ENCODE measurements around the gene TMED6.

Gene TMED6

GRCh38 chr16:69348222-69348621, 3.4 kb downstream of the TMED6 start:
- in situ Hi-C loops (cut with MboI; ENCODE audit: low sequenced_read_pairs, unreplicated experiment), result no loop called here
- TF ChIP-seq, protein P1, sequence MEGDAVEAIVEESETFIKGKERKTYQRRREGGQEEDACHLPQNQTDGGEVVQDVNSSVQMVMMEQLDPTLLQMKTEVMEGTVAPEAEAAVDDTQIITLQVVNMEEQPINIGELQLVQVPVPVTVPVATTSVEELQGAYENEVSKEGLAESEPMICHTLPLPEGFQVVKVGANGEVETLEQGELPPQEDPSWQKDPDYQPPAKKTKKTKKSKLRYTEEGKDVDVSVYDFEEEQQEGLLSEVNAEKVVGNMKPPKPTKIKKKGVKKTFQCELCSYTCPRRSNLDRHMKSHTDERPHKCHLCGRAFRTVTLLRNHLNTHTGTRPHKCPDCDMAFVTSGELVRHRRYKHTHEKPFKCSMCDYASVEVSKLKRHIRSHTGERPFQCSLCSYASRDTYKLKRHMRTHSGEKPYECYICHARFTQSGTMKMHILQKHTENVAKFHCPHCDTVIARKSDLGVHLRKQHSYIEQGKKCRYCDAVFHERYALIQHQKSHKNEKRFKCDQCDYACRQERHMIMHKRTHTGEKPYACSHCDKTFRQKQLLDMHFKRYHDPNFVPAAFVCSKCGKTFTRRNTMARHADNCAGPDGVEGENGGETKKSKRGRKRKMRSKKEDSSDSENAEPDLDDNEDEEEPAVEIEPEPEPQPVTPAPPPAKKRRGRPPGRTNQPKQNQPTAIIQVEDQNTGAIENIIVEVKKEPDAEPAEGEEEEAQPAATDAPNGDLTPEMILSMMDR (IDR thresholded peaks at IDR 0.05; ENCODE audit: borderline replicate concordance, control extremely low read depth, extremely low read depth, insufficient read depth, missing control alignments), result no peak
- no peak for DNase-seq (ENCODE audit: low spot score)

- TF ChIP-seq, protein P1 (IDR thresholded peaks at IDR 0.05; ENCODE audit: borderline replicate concordance, control extremely low read depth, extremely low read depth, insufficient read depth, missing control alignments), result no peak
- in situ Hi-C loops (cut with MboI; ENCODE audit: low sequenced_read_pairs, unreplicated experiment), result no loop called here
- DNase-seq (ENCODE audit: low spot score), result no peak
These were observed 4.9 kb downstream of the TMED6 start for GRCh38 chr16:69346683-69347082.

DNA sequence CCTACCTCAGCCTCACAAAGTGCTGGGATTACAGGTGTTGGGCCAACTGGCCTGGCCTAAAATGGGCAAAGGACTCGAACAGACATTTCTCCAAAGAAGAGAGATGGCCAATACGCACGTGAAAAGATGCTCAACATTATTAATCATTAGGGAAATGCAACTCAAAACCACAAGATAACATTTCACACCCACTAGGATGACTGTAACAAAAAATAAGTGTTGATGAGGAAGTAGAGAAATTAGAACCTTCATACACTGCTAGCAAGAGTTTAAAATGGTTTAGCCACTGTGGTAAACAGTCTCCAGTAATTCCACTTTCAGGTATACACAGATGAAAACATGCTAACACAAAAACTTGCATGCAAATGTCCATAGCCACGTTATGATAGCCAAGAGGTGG, 5.7 kb downstream of the TMED6 start:
- no peak for DNase-seq (ENCODE audit: low spot score)
- in situ Hi-C loops (cut with MboI; ENCODE audit: low sequenced_read_pairs, unreplicated experiment), result no loop called here
- TF ChIP-seq, protein P1 (IDR thresholded peaks at IDR 0.05; ENCODE audit: borderline replicate concordance, control extremely low read depth, extremely low read depth, insufficient read depth, missing control alignments), result no peak

GRCh38 chr16:69344171-69344570, 7.4 kb downstream of the TMED6 start:
- DNase-seq (ENCODE audit: low spot score), result no peak
- in situ Hi-C loops (cut with MboI; ENCODE audit: low sequenced_read_pairs, unreplicated experiment), result no loop called here
- TF ChIP-seq, protein P1 (IDR thresholded peaks at IDR 0.05; ENCODE audit: borderline replicate concordance, control extremely low read depth, extremely low read depth, insufficient read depth, missing control alignments), result no peak

DNA sequence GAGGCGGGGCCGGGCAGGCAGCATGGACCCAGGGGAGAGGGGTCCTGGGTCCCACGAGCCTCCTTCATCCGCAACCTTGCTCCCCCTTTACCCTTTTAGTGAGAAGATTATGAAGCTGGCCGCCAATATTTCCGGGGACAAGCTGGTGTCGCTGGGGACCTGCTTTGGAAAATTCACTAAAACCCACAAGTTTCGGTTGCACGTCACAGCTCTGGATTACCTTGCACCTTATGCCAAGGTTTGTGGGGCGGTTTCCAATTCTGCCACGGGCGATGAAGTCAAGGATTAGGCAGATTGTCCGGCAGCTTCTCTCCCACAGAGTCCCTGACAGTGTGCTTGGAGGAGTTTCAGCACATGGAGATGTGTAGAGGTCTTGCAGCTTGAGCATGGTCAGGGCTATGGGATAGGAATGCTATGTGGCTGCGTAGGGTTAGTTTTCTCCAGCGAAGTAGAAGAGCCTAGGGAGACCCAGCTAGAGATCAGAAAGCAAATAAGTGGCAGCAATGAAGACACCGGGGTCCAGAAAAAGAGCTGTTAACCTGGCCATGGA, 11.4 kb downstream of the TMED6 start:
- in situ Hi-C loops (cut with MboI; ENCODE audit: low sequenced_read_pairs, unreplicated experiment), result no loop called here
- DNase-seq (ENCODE audit: low spot score), result no peak
- TF ChIP-seq, protein P1 (IDR thresholded peaks at IDR 0.05; ENCODE audit: borderline replicate concordance, control extremely low read depth, extremely low read depth, insufficient read depth, missing control alignments), result no peak

- in situ Hi-C loops (cut with MboI; ENCODE audit: low sequenced_read_pairs, unreplicated experiment), result no loop called here
- DNase-seq (ENCODE audit: low spot score), result peak; percentile 96
- TF ChIP-seq, protein P1 (IDR thresholded peaks at IDR 0.05; ENCODE audit: borderline replicate concordance, control extremely low read depth, extremely low read depth, insufficient read depth, missing control alignments), result peak; percentile 83
These were observed 12.1 kb downstream of the TMED6 start, which contains the start of the genes COG8 and NIP7 for GRCh38 chr16:69339289-69340094. COG8 (minus strand) TSS chr16:69339564; CDS start chr16:69339552, 12 bp downstream. NIP7 (plus strand) TSS chr16:69339772; CDS start chr16:69339830, 58 bp downstream.

All from GM13976 (cell line).